Chondrocyte (in vitro differentiated cells): ENCODE results near the gene PARPBP. TPM values are rescaled to one million over a fixed set of nuclear protein-coding genes. Genes with fewer than 3 reads are reported as not detected.

Experiments
- DNase-seq: peaks from one replicate; pipeline ENCODE4 v3.0.0; 2021; ENCODE audit warnings: mixed read lengths, low spot score
- H3K27ac Mint-ChIP-seq: one replicate; pipeline ENCODE4 v1.8.0; 2021; ENCODE audit warnings: mild to moderate bottlenecking, moderate library complexity, mixed read lengths; ENCODE audit not compliant: unreplicated experiment
- H3K27me3 Mint-ChIP-seq: 2 replicates; pipeline ENCODE4 v1.8.0; 2021; ENCODE audit warnings: low read depth, mixed read lengths
- H3K36me3 Mint-ChIP-seq: 2 replicates; pipeline ENCODE4 v1.8.0; 2021; ENCODE audit warnings: low read depth, mixed read lengths
- H3K4me1 Mint-ChIP-seq: 2 replicates; pipeline ENCODE4 v1.8.0; 2021; ENCODE audit warnings: low read depth, mild to moderate bottlenecking, mixed read lengths
- H3K4me3 Mint-ChIP-seq: one replicate; pipeline ENCODE4 v1.8.0; 2021; ENCODE audit warnings: mild to moderate bottlenecking, moderate library complexity, mixed read lengths; ENCODE audit not compliant: unreplicated experiment
- H3K9me3 Mint-ChIP-seq: 2 replicates; pipeline ENCODE4 v1.8.0; 2021; ENCODE audit warnings: low read depth, mixed read lengths
- CTCF ChIP-seq: fragments of 200-600 bp; sonication (generic); IDR thresholded peaks from 2 replicates; pipeline ENCODE4 v1.5.0; 2021; ENCODE audit warnings: antibody characterized with exemption, mild to moderate bottlenecking, moderate library complexity
- total RNA-seq: library from RNA; stranded (reverse); gene quantifications from 3 replicates; pipeline ENCODE4 v1.2.1, GENCODE V29; 2021

PARPBP gene
- total RNA-seq, 1 donor from 2014 or later: 3.8 TPM

- peaks cover 17% of the 10 kb centered on the region for H3K9me3 Mint-ChIP-seq
Observed at GRCh38 chr12:102204025-102204424, 84.0 kb downstream of the PARPBP start.

GRCh38 chr12:102215992-102216691, 96.2 kb downstream of the PARPBP start:
- H3K27me3 Mint-ChIP-seq: no peaks in the 10 kb centered on the region
- H3K4me1 Mint-ChIP-seq: no peaks in the 10 kb centered on the region
- no peak overlapping the region for H3K4me3 Mint-ChIP-seq
- no peaks in the 10 kb centered on the region for H3K9me3 Mint-ChIP-seq
- no peak overlapping the region for H3K27ac Mint-ChIP-seq
- DNase-seq: no peak
- no peaks in the 10 kb centered on the region for H3K36me3 Mint-ChIP-seq
- TF ChIP-seq CTCF: no peak

More at GRCh38 chr12:102204025-102204424, 84.0 kb downstream of the PARPBP start:
- H3K27ac Mint-ChIP-seq: no peak overlapping the region
- no peaks in the 10 kb centered on the region for H3K27me3 Mint-ChIP-seq
- no peaks in the 10 kb centered on the region for H3K4me1 Mint-ChIP-seq
- H3K36me3 Mint-ChIP-seq: peaks cover 12% of the 10 kb centered on the region
- H3K4me3 Mint-ChIP-seq: no peak overlapping the region
- DNase-seq: no peak
- no peak for TF ChIP-seq CTCF

- Mint-ChIP-seq H3K4me3 (no peak overlapping the region), H3K27me3 (no peaks in the 10 kb centered on the region), H3K27ac (no peak overlapping the region), H3K36me3 (no peaks in the 10 kb centered on the region), H3K4me1 (no peaks in the 10 kb centered on the region), H3K9me3 (no peaks in the 10 kb centered on the region)
- TF ChIP-seq CTCF: no peak
- no peak for DNase-seq
Observed at GRCh38 chr12:102220736-102221135, 100.8 kb downstream of the PARPBP start.

- DNase-seq: no peak
- Mint-ChIP-seq H3K27ac (no peak overlapping the region), H3K4me1 (no peaks in the 10 kb centered on the region), H3K9me3 (no peaks in the 10 kb centered on the region), H3K4me3 (no peak overlapping the region), H3K27me3 (peaks cover 14% of the 10 kb centered on the region), H3K36me3 (no peaks in the 10 kb centered on the region)
- no peak for TF ChIP-seq CTCF
Observed at GRCh38 chr12:102227954-102228353, 108.0 kb downstream of the PARPBP start.

- DNase-seq: no peak
- H3K27ac Mint-ChIP-seq: no peak overlapping the region
- no peaks in the 10 kb centered on the region for H3K4me1 Mint-ChIP-seq
- H3K9me3 Mint-ChIP-seq: no peaks in the 10 kb centered on the region
- H3K36me3 Mint-ChIP-seq: no peaks in the 10 kb centered on the region
- H3K4me3 Mint-ChIP-seq: no peak overlapping the region
- TF ChIP-seq CTCF: no peak
- H3K27me3 Mint-ChIP-seq: peaks cover 17% of the 10 kb centered on the region
Observed at GRCh38 chr12:102232036-102232435, 112.1 kb downstream of the PARPBP start.
